Activated CD4-positive, alpha-beta T cell treated with anti-CD3 and anti-CD28 coated beads, Interleukin-2, amount 50 U/mL, for 4 hours (primary cell): ENCODE measurements around the gene LRRC14B.
"Not testable (repeated sequence)": the region's sequence is repeated elsewhere in the genome, so short reads cannot be mapped to it uniquely, and the experiment has no call there.

Source experiments
- DNase-seq, 2 experiments: peaks; one replicate each; pipeline ENCODE4 v3.0.0-alpha.2; 2020

Gene LRRC14B

DNA sequence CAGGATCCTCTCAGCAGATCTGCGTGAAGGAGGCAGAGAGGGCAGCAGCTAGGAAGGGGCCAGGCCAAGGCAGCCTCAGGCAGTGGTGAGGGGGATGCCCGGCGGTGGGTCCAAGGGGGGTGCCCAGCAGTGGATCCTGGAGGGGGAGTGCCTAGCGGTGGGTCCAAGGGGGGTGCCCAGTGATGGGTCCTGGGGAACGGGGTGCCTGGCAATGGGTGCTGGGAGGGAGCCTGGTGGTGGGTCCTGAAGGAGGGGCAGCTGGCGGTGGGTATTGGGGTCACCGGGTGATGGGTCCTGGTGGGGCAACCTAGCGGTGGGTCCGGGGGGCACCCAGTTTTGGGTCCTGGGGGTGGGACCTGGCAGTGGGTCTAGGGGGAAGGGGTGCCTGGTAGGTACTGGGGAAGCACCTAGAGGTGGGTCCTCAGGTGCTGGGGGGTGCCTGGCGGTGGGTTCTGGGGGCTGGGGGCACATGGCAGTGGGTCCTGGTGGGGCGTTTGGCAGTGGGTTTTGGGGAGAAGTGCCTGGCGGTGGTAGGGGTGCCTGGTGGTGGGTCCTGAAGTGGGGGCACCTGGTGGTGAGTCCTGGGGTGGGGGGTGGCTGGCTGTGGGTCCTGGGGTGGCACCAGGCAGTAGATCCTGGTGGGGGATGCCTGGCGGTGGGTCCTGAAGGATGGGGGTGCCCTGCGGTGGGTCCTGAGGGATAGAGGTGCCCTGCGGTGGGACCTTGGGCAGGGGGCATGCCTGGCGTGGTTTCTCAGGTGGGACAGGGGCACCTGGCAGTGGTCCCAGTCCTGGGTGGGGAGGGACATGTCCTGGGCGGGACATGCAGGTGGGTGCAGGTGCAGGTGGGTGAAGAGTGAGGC lies 1.9 kb downstream of the LRRC14B start:
- DNase-seq, result no peak

- no peak for DNase-seq
Observed at GRCh38 chr5:194102-194501, 2.8 kb downstream of the LRRC14B start.

DNA sequence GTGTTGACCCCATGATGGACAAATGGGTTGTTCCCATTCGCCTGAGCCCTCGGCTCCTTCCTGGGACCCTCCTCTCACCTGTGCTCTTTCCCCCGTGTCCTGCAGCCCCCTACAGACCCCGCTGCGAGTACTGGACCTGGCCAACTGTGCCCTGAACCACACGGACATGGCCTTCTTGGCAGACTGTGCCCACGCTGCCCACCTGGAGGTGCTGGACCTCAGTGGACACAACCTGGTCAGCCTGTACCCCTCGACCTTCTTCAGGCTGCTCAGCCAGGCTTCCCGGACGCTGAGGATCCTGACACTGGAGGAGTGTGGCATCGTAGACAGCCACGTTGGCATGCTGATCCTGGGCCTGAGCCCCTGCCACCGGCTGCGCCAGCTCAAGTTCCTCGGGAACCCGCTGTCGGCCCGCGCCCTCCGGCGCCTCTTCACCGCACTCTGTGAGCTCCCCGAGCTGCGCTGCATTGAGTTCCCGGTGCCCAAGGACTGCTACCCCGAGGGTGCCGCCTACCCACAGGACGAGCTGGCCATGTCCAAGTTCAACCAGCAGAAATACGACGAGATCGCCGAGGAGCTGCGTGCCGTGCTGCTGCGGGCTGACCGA lies 3.4 kb downstream of the LRRC14B start:
- DNase-seq, result no peak

GRCh38 chr5:195401-196160 lies 4.3 kb downstream of the LRRC14B start:
- no peak for DNase-seq

- no peak for DNase-seq
Observed at GRCh38 chr5:196350-196749, 5.1 kb downstream of the LRRC14B start.

- not testable (repeated sequence) for DNase-seq
Observed at GRCh38 chr5:197031-197430, 5.7 kb downstream of the LRRC14B start.

- DNase-seq, result no peak
Observed at GRCh38 chr5:197892-198489, 6.7 kb downstream of the LRRC14B start.

GRCh38 chr5:198516-199196 lies 7.4 kb downstream of the LRRC14B start:
- DNase-seq, result no peak

DNA sequence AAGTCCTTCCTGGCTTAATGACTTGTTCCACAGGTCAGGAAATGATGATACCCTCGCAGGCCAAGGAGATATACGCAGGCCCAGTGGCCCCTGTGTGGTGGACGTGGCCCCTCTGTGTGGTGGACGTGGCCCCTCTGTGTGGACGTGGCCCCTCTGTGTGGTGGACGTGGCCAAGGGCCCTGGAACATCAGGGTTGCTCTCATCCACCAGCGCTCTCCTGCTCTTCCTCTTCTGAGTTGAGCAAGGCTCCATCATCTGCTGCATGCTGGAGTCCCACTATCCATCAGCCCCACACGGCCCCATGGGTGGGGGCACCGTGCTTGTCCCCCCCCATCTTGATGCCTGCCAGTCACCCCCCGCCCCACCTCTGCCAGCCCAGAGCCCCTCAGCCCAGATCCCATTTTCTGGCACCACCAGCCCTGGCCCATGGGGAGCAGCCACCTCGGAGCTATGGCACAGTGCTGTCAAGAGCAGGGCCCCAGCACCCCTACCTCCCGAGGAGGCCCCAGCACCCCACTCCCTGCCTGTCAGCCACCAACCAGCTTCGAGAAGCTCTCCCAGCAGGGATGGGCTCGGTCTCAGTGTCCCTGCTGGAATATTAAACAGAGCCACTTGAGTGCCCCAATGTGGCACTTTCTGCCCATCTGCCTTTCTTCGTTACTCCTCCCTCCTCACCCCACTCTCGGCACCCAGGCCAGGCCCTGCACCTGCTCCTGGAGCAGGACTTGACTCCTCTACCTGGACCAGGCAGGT lies 8.1 kb downstream of the LRRC14B start:
- no peak for DNase-seq

GRCh38 chr5:199950-200645 lies 8.8 kb downstream of the LRRC14B start:
- no peak for DNase-seq

- no peak for DNase-seq
Observed at GRCh38 chr5:200985-201384, 9.7 kb downstream of the LRRC14B start.

GRCh38 chr5:201672-202071 lies 10.4 kb downstream of the LRRC14B start:
- DNase-seq, result no peak

DNA sequence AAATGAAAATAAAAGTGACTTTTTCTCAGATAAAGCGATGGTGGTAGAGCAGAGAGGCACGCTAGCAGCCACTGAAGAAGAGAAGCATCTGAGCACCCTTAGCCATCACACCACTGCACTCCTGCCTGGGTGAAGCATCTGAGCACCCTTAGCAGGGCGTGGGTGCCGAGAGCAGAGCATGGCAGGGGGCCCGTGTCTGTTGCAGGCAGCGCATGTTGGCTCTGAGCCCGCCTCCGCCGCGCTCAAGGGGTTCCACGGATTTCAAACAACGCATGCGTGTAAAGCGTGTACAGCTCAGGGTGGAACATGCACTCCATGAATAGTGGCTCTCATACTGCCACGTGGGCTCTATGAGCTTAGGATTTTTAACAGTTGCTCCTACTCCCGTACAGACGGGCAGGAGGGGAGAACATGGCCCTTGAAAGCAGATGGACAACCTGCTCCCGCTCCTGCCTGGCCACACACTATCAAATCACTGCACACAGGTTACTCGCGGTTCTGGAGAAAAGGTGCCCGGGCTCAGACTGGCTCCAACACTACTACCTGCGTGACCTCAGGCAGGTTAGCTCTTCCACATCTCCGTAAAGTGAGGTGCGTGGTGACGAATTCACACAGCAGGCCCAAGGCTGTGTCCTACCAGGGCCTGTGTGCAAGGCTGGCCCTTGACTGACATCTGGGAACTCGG lies 12.1 kb downstream of the LRRC14B start:
- DNase-seq, result no peak

GRCh38 chr5:204001-204400 lies 12.7 kb downstream of the LRRC14B start:
- no peak for DNase-seq

DNA sequence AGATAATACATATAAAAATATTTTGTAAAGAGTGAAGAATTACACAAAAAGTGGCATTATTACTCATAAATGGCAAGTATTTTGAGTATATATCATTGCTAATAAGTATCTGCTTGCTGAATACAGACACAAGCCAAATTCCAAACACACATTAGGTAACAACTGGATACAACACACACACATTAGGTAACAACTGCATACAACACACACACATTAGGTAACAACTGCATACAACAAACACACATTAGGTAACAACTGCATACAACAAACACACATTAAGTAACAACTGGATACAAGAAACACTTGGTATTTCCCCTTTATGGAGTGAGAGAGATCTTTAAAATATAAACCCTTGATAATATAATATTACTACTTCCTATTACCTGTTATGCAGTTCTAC lies 13.2 kb downstream of the LRRC14B start:
- no peak for DNase-seq

- DNase-seq, result no peak
Observed at GRCh38 chr5:204966-205670, 13.8 kb downstream of the LRRC14B start.

DNA sequence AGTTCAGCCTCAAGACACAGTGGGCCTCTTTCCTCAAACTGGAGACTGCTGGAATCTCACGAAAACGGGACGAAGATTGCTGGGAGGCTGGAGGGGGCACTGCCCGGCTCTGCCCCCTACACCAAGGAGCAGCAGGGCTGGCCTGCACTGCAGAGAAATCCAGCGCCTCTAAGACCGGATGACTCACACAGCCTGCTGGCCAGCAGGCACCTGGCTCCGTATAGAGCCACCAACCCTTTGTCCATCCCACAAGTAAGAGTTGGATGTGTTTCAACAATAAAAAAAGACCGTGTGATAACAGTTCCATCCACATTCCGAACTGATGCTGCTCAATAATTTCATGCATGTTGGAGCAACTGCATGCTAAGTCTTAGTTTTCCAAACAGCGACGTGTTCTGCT lies 15.1 kb downstream of the LRRC14B start:
- DNase-seq, result no peak

- DNase-seq, result no peak
Observed at GRCh38 chr5:206927-207536, 15.7 kb downstream of the LRRC14B start.

GRCh38 chr5:207599-207998 lies 16.3 kb downstream of the LRRC14B start:
- no peak for DNase-seq
